Astrocyte (in vitro differentiated cells and primary cell): Measurements from ENCODE around the gene MAPK11.

Experiments used
- EZH2 ChIP-seq: IDR thresholded peaks from 2 replicates; pipeline ENCODE4 v1.6.1; 2012; ENCODE audit warnings: mild to moderate bottlenecking, low read length, inconsistent platforms; ENCODE audit not compliant: insufficient read depth
- TF ChIP-seq, protein P1 (sequence below): IDR thresholded peaks from 2 replicates; pipeline ENCODE4 v1.5.1; 2011; ENCODE audit warnings: low read depth, mild to moderate bottlenecking, inconsistent platforms, low read length, moderate library complexity; ENCODE audit not compliant: insufficient read depth

DNA sequence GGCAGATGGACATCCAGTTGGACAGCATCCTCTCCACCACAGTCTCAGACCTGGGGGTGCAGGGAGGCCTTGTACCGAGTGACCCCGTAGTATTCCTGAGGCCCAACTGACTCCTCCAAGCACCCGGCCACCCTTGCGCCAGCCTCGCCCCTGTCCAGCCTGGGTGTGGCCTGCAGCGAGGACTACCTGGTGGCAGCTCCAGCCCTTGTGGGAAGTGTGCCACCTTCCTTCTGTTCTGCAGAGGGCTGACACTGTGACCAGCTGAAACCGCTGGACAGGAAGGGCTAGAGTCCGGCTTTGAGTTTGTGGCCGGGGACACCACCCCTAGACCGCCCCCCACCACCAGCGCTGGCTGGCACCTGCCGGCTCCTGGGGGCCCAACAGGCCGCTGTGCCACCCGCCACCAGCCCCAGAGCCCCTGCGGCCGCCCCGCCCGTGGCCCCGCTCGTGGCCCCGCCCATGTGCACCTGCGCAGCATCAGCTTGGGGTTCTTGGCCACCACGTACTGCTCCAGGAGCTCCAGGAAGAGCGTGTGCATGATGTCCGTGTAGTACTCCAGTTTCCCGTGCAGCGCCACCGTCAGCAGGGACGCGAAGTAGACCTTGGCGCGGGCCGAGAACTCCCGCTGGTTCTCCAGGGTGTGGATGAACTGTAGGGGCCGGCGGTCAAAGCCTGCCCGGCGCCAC lies 10.0 kb upstream of the MAPK11 start:
- TF ChIP-seq, protein P1, sequence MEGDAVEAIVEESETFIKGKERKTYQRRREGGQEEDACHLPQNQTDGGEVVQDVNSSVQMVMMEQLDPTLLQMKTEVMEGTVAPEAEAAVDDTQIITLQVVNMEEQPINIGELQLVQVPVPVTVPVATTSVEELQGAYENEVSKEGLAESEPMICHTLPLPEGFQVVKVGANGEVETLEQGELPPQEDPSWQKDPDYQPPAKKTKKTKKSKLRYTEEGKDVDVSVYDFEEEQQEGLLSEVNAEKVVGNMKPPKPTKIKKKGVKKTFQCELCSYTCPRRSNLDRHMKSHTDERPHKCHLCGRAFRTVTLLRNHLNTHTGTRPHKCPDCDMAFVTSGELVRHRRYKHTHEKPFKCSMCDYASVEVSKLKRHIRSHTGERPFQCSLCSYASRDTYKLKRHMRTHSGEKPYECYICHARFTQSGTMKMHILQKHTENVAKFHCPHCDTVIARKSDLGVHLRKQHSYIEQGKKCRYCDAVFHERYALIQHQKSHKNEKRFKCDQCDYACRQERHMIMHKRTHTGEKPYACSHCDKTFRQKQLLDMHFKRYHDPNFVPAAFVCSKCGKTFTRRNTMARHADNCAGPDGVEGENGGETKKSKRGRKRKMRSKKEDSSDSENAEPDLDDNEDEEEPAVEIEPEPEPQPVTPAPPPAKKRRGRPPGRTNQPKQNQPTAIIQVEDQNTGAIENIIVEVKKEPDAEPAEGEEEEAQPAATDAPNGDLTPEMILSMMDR = no peak
- no peak for TF ChIP-seq EZH2
